WTC11 (cell line): ENCODE data around the gene CTTN.

Experiments used
- ATF2 ChIP-seq: sonication (generic); formaldehyde crosslinking; IDR thresholded peaks from 2 replicates; pipeline ENCODE4 v1.8.1; 2022; ENCODE audit warnings: low read depth, missing genetic modification reagents, borderline replicate concordance
- ESRRA ChIP-seq: sonication (generic); formaldehyde crosslinking; IDR thresholded peaks from 2 replicates; pipeline ENCODE4 v1.8.1; 2022; ENCODE audit warnings: mild to moderate bottlenecking, missing genetic modification reagents, borderline replicate concordance
- KAT7 ChIP-seq: sonication (generic); formaldehyde crosslinking; IDR thresholded peaks from 2 replicates; pipeline ENCODE4 v1.8.1; 2023; ENCODE audit warnings: missing genetic modification reagents, mild to moderate bottlenecking, borderline replicate concordance
- NR3C1 ChIP-seq: sonication (generic); formaldehyde crosslinking; conservative IDR thresholded peaks from 2 replicates; pipeline ENCODE4 v1.8.1; 2023; ENCODE audit warnings: low read depth, mild to moderate bottlenecking, missing genetic modification reagents
- SMAD3 ChIP-seq: sonication (generic); formaldehyde crosslinking; IDR thresholded peaks from 2 replicates; pipeline ENCODE4 v1.8.0; 2022; ENCODE audit warnings: missing genetic modification reagents, mild to moderate bottlenecking, borderline replicate concordance
- SP1 ChIP-seq: sonication (generic); formaldehyde crosslinking; conservative IDR thresholded peaks from 2 replicates; pipeline ENCODE4 v1.8.1; 2022; ENCODE audit warnings: missing genetic modification reagents
- ZNF263 ChIP-seq: sonication (generic); formaldehyde crosslinking; IDR thresholded peaks from 2 replicates; pipeline ENCODE4 v1.8.1; 2022; ENCODE audit warnings: low read depth, mild to moderate bottlenecking, moderate library complexity, missing genetic modification reagents
- ZNF317 ChIP-seq: sonication (generic); formaldehyde crosslinking; IDR thresholded peaks from 2 replicates; pipeline ENCODE4 v1.8.1; 2023; ENCODE audit warnings: low read depth, mild to moderate bottlenecking, moderate library complexity, missing genetic modification reagents, borderline replicate concordance
- ZNF423 ChIP-seq: fragments of 250-450 bp; sonication (Bioruptor Pico); IDR thresholded peaks from 2 replicates; pipeline ENCODE4 v2.1.2; 2022; ENCODE audit warnings: mild to moderate bottlenecking, moderate library complexity
- TF ChIP-seq, protein P1 (sequence below): fragments of 200-600 bp; IDR thresholded peaks from 2 replicates; pipeline ENCODE4 v1.8.0; 2022; ENCODE audit warnings: antibody characterized with exemption
- TF ChIP-seq, protein P2 (sequence below): sonication (generic); formaldehyde crosslinking; IDR thresholded peaks from 2 replicates; pipeline ENCODE4 v1.8.1; 2023; ENCODE audit warnings: mild to moderate bottlenecking, missing genetic modification reagents, moderate library complexity
- TF ChIP-seq, protein P3 (sequence below): sonication (generic); formaldehyde crosslinking; conservative IDR thresholded peaks from 2 replicates; pipeline ENCODE4 v1.8.1; 2022; ENCODE audit warnings: mild to moderate bottlenecking, missing genetic modification reagents
- TF ChIP-seq, protein P4 (sequence below): sonication (generic); formaldehyde crosslinking; IDR thresholded peaks from 2 replicates; pipeline ENCODE4 v1.8.0; 2022; ENCODE audit warnings: mild to moderate bottlenecking, missing genetic modification reagents

GRCh38 chr11:70482529-70482917, 84.2 kb downstream of the CTTN start:
- TF ChIP-seq SP1 (CRISPR knock-in tag): no peak
- TF ChIP-seq, protein P1, sequence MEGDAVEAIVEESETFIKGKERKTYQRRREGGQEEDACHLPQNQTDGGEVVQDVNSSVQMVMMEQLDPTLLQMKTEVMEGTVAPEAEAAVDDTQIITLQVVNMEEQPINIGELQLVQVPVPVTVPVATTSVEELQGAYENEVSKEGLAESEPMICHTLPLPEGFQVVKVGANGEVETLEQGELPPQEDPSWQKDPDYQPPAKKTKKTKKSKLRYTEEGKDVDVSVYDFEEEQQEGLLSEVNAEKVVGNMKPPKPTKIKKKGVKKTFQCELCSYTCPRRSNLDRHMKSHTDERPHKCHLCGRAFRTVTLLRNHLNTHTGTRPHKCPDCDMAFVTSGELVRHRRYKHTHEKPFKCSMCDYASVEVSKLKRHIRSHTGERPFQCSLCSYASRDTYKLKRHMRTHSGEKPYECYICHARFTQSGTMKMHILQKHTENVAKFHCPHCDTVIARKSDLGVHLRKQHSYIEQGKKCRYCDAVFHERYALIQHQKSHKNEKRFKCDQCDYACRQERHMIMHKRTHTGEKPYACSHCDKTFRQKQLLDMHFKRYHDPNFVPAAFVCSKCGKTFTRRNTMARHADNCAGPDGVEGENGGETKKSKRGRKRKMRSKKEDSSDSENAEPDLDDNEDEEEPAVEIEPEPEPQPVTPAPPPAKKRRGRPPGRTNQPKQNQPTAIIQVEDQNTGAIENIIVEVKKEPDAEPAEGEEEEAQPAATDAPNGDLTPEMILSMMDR: no peak
- TF ChIP-seq KAT7 (CRISPR knock-in tag): no peak
- TF ChIP-seq, protein P2, sequence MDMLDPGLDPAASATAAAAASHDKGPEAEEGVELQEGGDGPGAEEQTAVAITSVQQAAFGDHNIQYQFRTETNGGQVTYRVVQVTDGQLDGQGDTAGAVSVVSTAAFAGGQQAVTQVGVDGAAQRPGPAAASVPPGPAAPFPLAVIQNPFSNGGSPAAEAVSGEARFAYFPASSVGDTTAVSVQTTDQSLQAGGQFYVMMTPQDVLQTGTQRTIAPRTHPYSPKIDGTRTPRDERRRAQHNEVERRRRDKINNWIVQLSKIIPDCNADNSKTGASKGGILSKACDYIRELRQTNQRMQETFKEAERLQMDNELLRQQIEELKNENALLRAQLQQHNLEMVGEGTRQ (CRISPR knock-in tag): no peak
- no peak for TF ChIP-seq NR3C1 (CRISPR knock-in tag)
- TF ChIP-seq ZNF263 (CRISPR knock-in tag): no peak
- TF ChIP-seq ATF2 (CRISPR knock-in tag): no peak
- TF ChIP-seq, protein P3, sequence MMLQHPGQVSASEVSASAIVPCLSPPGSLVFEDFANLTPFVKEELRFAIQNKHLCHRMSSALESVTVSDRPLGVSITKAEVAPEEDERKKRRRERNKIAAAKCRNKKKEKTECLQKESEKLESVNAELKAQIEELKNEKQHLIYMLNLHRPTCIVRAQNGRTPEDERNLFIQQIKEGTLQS: no peak
- TF ChIP-seq, protein P4, sequence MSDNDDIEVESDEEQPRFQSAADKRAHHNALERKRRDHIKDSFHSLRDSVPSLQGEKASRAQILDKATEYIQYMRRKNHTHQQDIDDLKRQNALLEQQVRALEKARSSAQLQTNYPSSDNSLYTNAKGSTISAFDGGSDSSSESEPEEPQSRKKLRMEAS (CRISPR knock-in tag): no peak
- no peak for TF ChIP-seq ZNF423 (CRISPR knock-in tag)
- no peak for TF ChIP-seq ESRRA (CRISPR knock-in tag)
- TF ChIP-seq ZNF317 (CRISPR knock-in tag): no peak
- TF ChIP-seq SMAD3 (CRISPR knock-in tag): no peak
